ENCODE measurements around the gene DHCR24.

The DHCR24 gene

DNA sequence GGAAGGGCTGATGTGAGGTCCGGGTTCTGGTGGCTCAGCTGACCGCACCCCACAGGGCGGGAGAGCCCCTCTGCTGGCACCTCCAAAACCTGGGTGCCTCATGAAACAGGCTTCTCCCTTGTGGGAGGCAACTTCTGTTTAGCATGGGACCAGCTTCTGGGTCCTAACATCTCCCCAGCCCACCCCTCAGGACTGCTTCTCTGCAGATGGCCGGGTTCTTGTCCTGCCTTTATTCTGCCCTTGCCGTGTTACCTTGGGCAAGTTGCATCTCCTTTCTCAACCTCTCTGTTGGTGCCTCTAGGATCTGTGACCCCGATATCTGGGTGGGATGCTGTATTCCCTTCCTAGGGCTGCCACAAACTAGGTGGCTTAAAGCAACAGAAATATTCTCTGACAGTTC is 70.9 kb downstream of the DHCR24 start:
- no peak overlapping the region for H3K4me3 ChIP-seq (ENCODE audit: low read depth, low read length)
- no peak for DNase-seq (ENCODE audit: low read depth)
- no peak for TF ChIP-seq CTCF (IDR thresholded peaks at IDR 0.05; ENCODE audit: control insufficient read depth, extremely low read depth, insufficient read depth)

- no peak overlapping the region for H3K4me3 ChIP-seq (ENCODE audit: low read depth, low read length)
- no peak for DNase-seq (ENCODE audit: low read depth)
- no peak for TF ChIP-seq CTCF (IDR thresholded peaks at IDR 0.05; ENCODE audit: control insufficient read depth, extremely low read depth, insufficient read depth)
Measured at GRCh38 chr1:54815086-54815876, 71.7 kb downstream of the DHCR24 start.

DNA sequence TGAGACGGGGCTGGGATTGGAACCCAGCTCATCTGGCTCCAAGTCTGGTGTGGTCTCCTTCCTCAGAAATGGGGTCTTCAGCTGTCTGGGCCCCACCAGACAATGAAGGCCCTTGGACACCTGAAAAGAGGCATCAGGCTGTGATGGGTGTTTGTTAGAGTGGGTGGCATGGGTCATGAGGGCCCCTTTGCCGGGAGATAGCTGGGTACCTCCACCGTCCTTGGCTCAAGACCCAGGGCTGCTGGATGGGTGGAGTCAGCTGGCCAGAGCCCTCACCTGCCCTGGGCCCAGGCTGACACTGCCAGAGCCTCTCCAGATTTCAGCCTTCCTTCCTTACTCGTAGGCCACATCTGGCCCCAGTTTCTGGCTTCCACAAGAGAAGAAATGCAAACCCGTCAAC is 72.4 kb downstream of the DHCR24 start:
- no peak for TF ChIP-seq CTCF (IDR thresholded peaks at IDR 0.05; ENCODE audit: control insufficient read depth, extremely low read depth, insufficient read depth)
- no peak for DNase-seq (ENCODE audit: low read depth)
- H3K4me3 ChIP-seq (ENCODE audit: low read depth, low read length): no peak overlapping the region

GRCh38 chr1:54814126-54814498 is 72.9 kb downstream of the DHCR24 start:
- TF ChIP-seq CTCF (IDR thresholded peaks at IDR 0.05; ENCODE audit: control insufficient read depth, extremely low read depth, insufficient read depth): no peak
- no peak overlapping the region for H3K4me3 ChIP-seq (ENCODE audit: low read depth, low read length)
- no peak for DNase-seq (ENCODE audit: low read depth)

- DNase-seq (ENCODE audit: low read depth): no peak
- TF ChIP-seq CTCF (IDR thresholded peaks at IDR 0.05; ENCODE audit: control insufficient read depth, extremely low read depth, insufficient read depth): no peak
- H3K4me3 ChIP-seq (ENCODE audit: low read depth, low read length): no peak overlapping the region
Measured at GRCh38 chr1:54813485-54814125, 73.4 kb downstream of the DHCR24 start.

DNA sequence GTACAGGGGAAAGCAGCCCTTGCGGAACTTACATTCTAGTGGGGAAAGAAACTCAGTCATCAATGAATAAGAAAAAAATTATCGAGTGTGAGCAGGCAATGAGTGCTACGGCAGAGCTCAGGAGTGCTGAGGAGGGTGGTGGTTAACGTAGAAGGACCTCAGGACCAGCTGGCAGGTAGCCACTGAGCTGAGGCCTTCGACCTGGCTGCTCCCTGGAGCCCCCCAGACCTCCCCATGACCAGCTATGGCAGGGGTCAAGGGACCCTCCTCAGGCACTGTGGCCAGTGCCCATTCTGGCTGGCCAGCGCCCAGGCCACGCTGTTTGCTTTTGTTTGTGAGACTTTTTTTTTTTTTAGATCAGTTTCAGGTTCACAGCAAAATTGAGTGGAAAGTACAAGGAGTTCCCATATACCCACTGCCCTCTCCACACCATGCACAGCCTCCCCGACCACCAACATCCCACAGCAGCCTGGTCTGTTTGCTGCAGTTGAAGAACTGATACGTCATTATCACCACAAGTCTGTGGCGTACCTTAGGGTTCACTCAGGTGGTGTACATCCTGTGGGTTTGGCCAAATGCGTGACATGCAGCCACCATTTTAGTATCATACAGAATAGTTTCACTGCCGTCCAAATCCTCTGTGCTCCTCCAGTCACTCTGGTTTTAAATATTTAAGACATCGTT is 74.1 kb downstream of the DHCR24 start:
- no peak for TF ChIP-seq CTCF (IDR thresholded peaks at IDR 0.05; ENCODE audit: control insufficient read depth, extremely low read depth, insufficient read depth)
- no peak for DNase-seq (ENCODE audit: low read depth)
- H3K4me3 ChIP-seq (ENCODE audit: low read depth, low read length): no peak overlapping the region
